Measurements from ENCODE around the gene SEZ6L2. TPM values are rescaled to one million over a fixed set of nuclear protein-coding genes. Genes with fewer than 3 reads are reported as not detected.
"Not testable (repeated sequence)": the region's sequence is repeated elsewhere in the genome, so short reads cannot be mapped to it uniquely, and the experiment has no call there.

The SEZ6L2 gene
- total RNA-seq, 1 experiment from 2014 or later = 70.7 TPM

GRCh38 chr16:29892458-29892813 is 6.9 kb downstream of the SEZ6L2 start:
- no TSS peak for BruUV-seq (replicated peaks)
- H3K4me1 ChIP-seq (ENCODE audit: control insufficient read depth, insufficient read depth, low read length) = no peaks in the 10 kb centered on the region
- DNase-seq (ENCODE audit: low read depth, low spot score) (no peak), ATAC-seq (no peak)
- no peak overlapping the region for H3K27ac ChIP-seq (ENCODE audit: low read length)
- no peaks in the 10 kb centered on the region for H3K9me3 ChIP-seq (ENCODE audit: control insufficient read depth, insufficient read depth, low read depth, low read length)
- H3K36me3 ChIP-seq (ENCODE audit: control insufficient read depth, insufficient read depth, low read length) = no peaks in the 10 kb centered on the region
- TF ChIP-seq TCF7L2 (IDR thresholded peaks at IDR 0.05; ENCODE audit: low read depth, low read length) (no peak), REST (IDR thresholded peaks at IDR 0.05; ENCODE audit: insufficient read depth in 1 of 2, low read depth in 2 of 2, low read length in 1 of 2) (no peak), POLR2AphosphoS5 (IDR thresholded peaks at IDR 0.05; ENCODE audit: low read depth, low read length) (no peak), CTCF (IDR thresholded peaks at IDR 0.05) (no peak), SIN3A (IDR thresholded peaks at IDR 0.05; ENCODE audit: borderline replicate concordance, insufficient read depth, low read depth, low read length) (no peak)
- ChIA-PET POLR2A (no interaction called here), CTCF (no interaction called here)
- H3K4me3 ChIP-seq (ENCODE audit: low read depth in 2 of 2, low read length in 2 of 2) = no peak overlapping the region
- H3K27me3 ChIP-seq (ENCODE audit: control insufficient read depth, insufficient read depth, low read length) = no peaks in the 10 kb centered on the region
- in situ Hi-C loops (cut with HindIII; ENCODE audit: low pct_unique_long_range_greater_than_20kb, low sequenced_read_pairs) (no loop called here), intact Hi-C loops (cut with micrococcal nuclease; ENCODE audit: unreplicated experiment) (no loop called here)

GRCh38 chr16:29891525-29892457 is 7.6 kb downstream of the SEZ6L2 start:
- H3K4me1 ChIP-seq (ENCODE audit: control insufficient read depth, insufficient read depth, low read length) = no peaks in the 10 kb centered on the region
- H3K36me3 ChIP-seq (ENCODE audit: control insufficient read depth, insufficient read depth, low read length) = no peaks in the 10 kb centered on the region
- H3K9me3 ChIP-seq (ENCODE audit: control insufficient read depth, insufficient read depth, low read depth, low read length) = no peaks in the 10 kb centered on the region
- no TSS peak for BruUV-seq (replicated peaks)
- intact Hi-C loops (cut with micrococcal nuclease; ENCODE audit: unreplicated experiment) = no loop called here
- no peak for ATAC-seq
- H3K4me3 ChIP-seq (ENCODE audit: low read depth in 2 of 2, low read length in 2 of 2) = no peak overlapping the region
- POLR2A ChIA-PET = no interaction called here
- no peaks in the 10 kb centered on the region for H3K27me3 ChIP-seq (ENCODE audit: control insufficient read depth, insufficient read depth, low read length)
- no peak for DNase-seq (ENCODE audit: low read depth, low spot score)
- in situ Hi-C loops (cut with HindIII; ENCODE audit: low pct_unique_long_range_greater_than_20kb, low sequenced_read_pairs) = no loop called here
- CTCF ChIA-PET = no interaction called here
- TF ChIP-seq POLR2AphosphoS5 (IDR thresholded peaks at IDR 0.05; ENCODE audit: low read depth, low read length) (no peak), TCF7L2 (IDR thresholded peaks at IDR 0.05; ENCODE audit: low read depth, low read length) (no peak), SIN3A (IDR thresholded peaks at IDR 0.05; ENCODE audit: borderline replicate concordance, insufficient read depth, low read depth, low read length) (no peak), CTCF (IDR thresholded peaks at IDR 0.05) (no peak), REST (IDR thresholded peaks at IDR 0.05; ENCODE audit: insufficient read depth in 1 of 2, low read depth in 2 of 2, low read length in 1 of 2) (no peak)
- H3K27ac ChIP-seq (ENCODE audit: low read length) = no peak overlapping the region

- H3K27ac ChIP-seq (ENCODE audit: low read length); H3K27me3 ChIP-seq (ENCODE audit: control insufficient read depth, insufficient read depth, low read length); BruUV-seq (replicated peaks); H3K36me3 ChIP-seq (ENCODE audit: control insufficient read depth, insufficient read depth, low read length); DNase-seq (ENCODE audit: low read depth, low spot score); H3K4me3 ChIP-seq (ENCODE audit: low read depth in 2 of 2, low read length in 2 of 2); H3K9me3 ChIP-seq (ENCODE audit: control insufficient read depth, insufficient read depth, low read depth, low read length); H3K4me1 ChIP-seq (ENCODE audit: control insufficient read depth, insufficient read depth, low read length); ATAC-seq; intact Hi-C loops (cut with micrococcal nuclease; ENCODE audit: unreplicated experiment); in situ Hi-C loops (cut with HindIII; ENCODE audit: low pct_unique_long_range_greater_than_20kb, low sequenced_read_pairs): not testable (repeated sequence)
- ChIA-PET CTCF (interaction anchor here (1.2 kb wide), 1 partner anchor 10 kb away, joined by 10 read pairs; the partner anchor contains the start of gene SEZ6L2), POLR2A (interaction anchor here (0.5 kb wide), 1 partner anchor 72 kb away, joined by 20 read pairs; no protein-coding TSS in a partner anchor)
Observed at GRCh38 chr16:29889372-29889771, 10.0 kb downstream of the SEZ6L2 start.
